Activated B cell treated with CpG ODN at 0.5 μM for 24 hours (primary cell): Measurements from ENCODE around the gene EVI2A. TPM values are rescaled to one million over a fixed set of nuclear protein-coding genes. Genes with fewer than 3 reads are reported as not detected.
"Not testable (repeated sequence)": the region's sequence is repeated elsewhere in the genome, so short reads cannot be mapped to it uniquely, and the experiment has no call there.

Experiments
- ATAC-seq: fragments of 200-7000 bp; cut with Tn5 transposase; one replicate; pipeline ENCODE4 v1.10.0; 2021; ENCODE audit warnings: low read depth, mild to moderate bottlenecking, moderate library complexity
- CTCF ChIA-PET: fragments of 350-600 bp; sonication (Branson Sonifier 250); formaldehyde crosslinking; loops from one replicate; lab custom pipeline; 2021; ENCODE audit warnings: antibody characterized with exemption; lab: Charles Lee
- POLR2A ChIA-PET: fragments of 350-600 bp; sonication (Branson Sonifier 250); formaldehyde crosslinking; loops from one replicate; lab custom pipeline; 2021; ENCODE audit warnings: antibody characterized with exemption; lab: Charles Lee
- DNase-seq: peaks from one replicate; pipeline ENCODE4 v3.0.0; 2022
- H3K27ac Mint-ChIP-seq: one replicate; pipeline ENCODE4 v1.8.0; 2020; ENCODE audit warnings: mixed read lengths
- H3K27me3 Mint-ChIP-seq: one replicate; pipeline ENCODE4 v1.8.0; 2021; ENCODE audit warnings: mixed read lengths
- H3K36me3 Mint-ChIP-seq: one replicate; pipeline ENCODE4 v1.8.0; 2021; ENCODE audit warnings: low read depth, mixed read lengths
- H3K4me1 Mint-ChIP-seq: one replicate; pipeline ENCODE4 v1.8.0; 2021; ENCODE audit warnings: mixed read lengths
- H3K4me3 Mint-ChIP-seq: one replicate; pipeline ENCODE4 v1.8.0; 2020; ENCODE audit warnings: mild to moderate bottlenecking, mixed read lengths
- H3K9me3 Mint-ChIP-seq: one replicate; pipeline ENCODE4 v1.8.0; 2020; ENCODE audit warnings: mixed read lengths
- CTCF ChIP-seq: fragments of 200-600 bp; IDR thresholded peaks from one replicate; pipeline ENCODE4 v1.8.0; 2022; ENCODE audit warnings: antibody characterized with exemption, mild to moderate bottlenecking
- intact Hi-C: fragments of 100-400 bp; cut with micrococcal nuclease; formaldehyde crosslinking; loops from one replicate; pipeline ENCODE4 v1.15.1; 2024
- total RNA-seq: library from RNA; stranded (reverse); gene quantifications from 2 replicates; pipeline ENCODE4 v1.2.3, GENCODE V29; 2022

EVI2A gene
- total RNA-seq, 1 donor from 2014 or later: 52.5 TPM

- no peaks in the 10 kb centered on the region for H3K27me3 Mint-ChIP-seq
- DNase-seq (no peak), ATAC-seq (no peak)
- H3K27ac Mint-ChIP-seq: no peak overlapping the region
- ChIA-PET CTCF (no interaction called here), POLR2A (no interaction called here)
- TF ChIP-seq CTCF: no peak
- intact Hi-C loops: no loop called here
- no peaks in the 10 kb centered on the region for H3K4me1 Mint-ChIP-seq
- no peak overlapping the region for H3K4me3 Mint-ChIP-seq
- no peaks in the 10 kb centered on the region for H3K9me3 Mint-ChIP-seq
- peaks cover 72% of the 10 kb centered on the region for H3K36me3 Mint-ChIP-seq
Observed at GRCh38 chr17:31357091-31357490, 35.7 kb upstream of the EVI2A start.

- no peaks in the 10 kb centered on the region for H3K9me3 Mint-ChIP-seq
- DNase-seq: no peak
- no peaks in the 10 kb centered on the region for H3K4me1 Mint-ChIP-seq
- ATAC-seq: no peak
- H3K27ac Mint-ChIP-seq: no peak overlapping the region
- no peak for TF ChIP-seq CTCF
- no peak overlapping the region for H3K4me3 Mint-ChIP-seq
- peaks cover 70% of the 10 kb centered on the region for H3K36me3 Mint-ChIP-seq
- POLR2A ChIA-PET: interaction anchor here (0.6 kb wide), 1 partner anchor 120 kb away, joined by 5 read pairs; no protein-coding TSS in a partner anchor
- no peaks in the 10 kb centered on the region for H3K27me3 Mint-ChIP-seq
- intact Hi-C loops: no loop called here
- CTCF ChIA-PET: interaction anchor here (0.8 kb wide), 1 partner anchor 17 kb away, joined by 3 read pairs; no protein-coding TSS in a partner anchor
Observed at GRCh38 chr17:31355935-31356334, 34.5 kb upstream of the EVI2A start.

- H3K27ac Mint-ChIP-seq: no peak overlapping the region
- H3K4me3 Mint-ChIP-seq: no peak overlapping the region
- H3K36me3 Mint-ChIP-seq: peaks cover 46% of the 10 kb centered on the region
- H3K9me3 Mint-ChIP-seq: no peaks in the 10 kb centered on the region
- H3K27me3 Mint-ChIP-seq: no peaks in the 10 kb centered on the region
- intact Hi-C loops: no loop called here
- no peak for ATAC-seq
- ChIA-PET CTCF (no interaction called here), POLR2A (no interaction called here)
- H3K4me1 Mint-ChIP-seq: no peaks in the 10 kb centered on the region
- no peak for TF ChIP-seq CTCF
- DNase-seq: no peak
Observed at GRCh38 chr17:31349454-31349853, 28.0 kb upstream of the EVI2A start.

GRCh38 chr17:31345191-31345747 is 23.8 kb upstream of the EVI2A start:
- H3K4me3 Mint-ChIP-seq, H3K4me1 Mint-ChIP-seq, ATAC-seq, DNase-seq, intact Hi-C loops, H3K9me3 Mint-ChIP-seq, POLR2A ChIA-PET, H3K27me3 Mint-ChIP-seq, CTCF ChIA-PET, H3K27ac Mint-ChIP-seq: not testable (repeated sequence)
- H3K36me3 Mint-ChIP-seq: peaks cover 32% of the 10 kb centered on the region

GRCh38 chr17:31339906-31340661 is 18.7 kb upstream of the EVI2A start:
- Mint-ChIP-seq H3K27me3 (no peaks in the 10 kb centered on the region), H3K4me3 (no peak overlapping the region), H3K36me3 (peaks cover 26% of the 10 kb centered on the region), H3K4me1 (no peaks in the 10 kb centered on the region), H3K9me3 (no peaks in the 10 kb centered on the region), H3K27ac (no peak overlapping the region)
- ChIA-PET POLR2A (interaction anchor here (0.6 kb wide), 1 partner anchor 36 kb away, joined by 3 read pairs; no protein-coding TSS in a partner anchor), CTCF (interaction anchor here (0.5 to 1.6 kb wide), 2 partner anchors 74 to 86 kb away, joined by 3 to 6 read pairs; no protein-coding TSS in a partner anchor)
- intact Hi-C loops: loop anchor here (5.0 kb wide), 1 partner anchor 33 kb away; no protein-coding TSS in a partner anchor
- TF ChIP-seq CTCF: no peak
- no peak for DNase-seq
- no peak for ATAC-seq
